K562 (cell line): ENCODE measurements around the gene ASPDH. TPM values are rescaled to one million over a fixed set of nuclear protein-coding genes. Genes with fewer than 3 reads are reported as not detected.

Experiments
- AFF1 ChIP-seq, 2 experiments: fragments of 450-650 bp; IDR thresholded peaks; 2 replicates each; pipeline ENCODE4 v1.6.1; 2018; ENCODE audit warnings: mild to moderate bottlenecking in 2 of 2, low read depth in 1 of 2; ENCODE audit not compliant: partially characterized antibody in 2 of 2
- ARHGAP35 ChIP-seq: fragments of 450-650 bp; IDR thresholded peaks from 2 replicates; pipeline ENCODE4 v1.6.1; 2018; ENCODE audit not compliant: partially characterized antibody
- KDM2B ChIP-seq: fragments of 250-450 bp; sonication (Bioruptor Pico); IDR thresholded peaks from 2 replicates; pipeline ENCODE4 v1.8.0; 2021; ENCODE audit warnings: mild to moderate bottlenecking, moderate library complexity
- KDM4B ChIP-seq, 2 experiments: fragments of 450-650 bp in 1 of 2; sonication (generic) in 1 of 2; IDR thresholded peaks; 2 replicates each; pipeline ENCODE4 v1.6.1; 2016 to 2017; ENCODE audit warnings: borderline replicate concordance in 2 of 2, antibody characterized with exemption in 1 of 2, low read depth in 1 of 2, mild to moderate bottlenecking in 1 of 2
- KLF13 ChIP-seq: fragments of 450-650 bp; IDR thresholded peaks from 2 replicates; pipeline ENCODE4 v1.6.1; 2016; ENCODE audit warnings: missing genetic modification characterization, low read depth, mild to moderate bottlenecking, missing compliant biosample characterization, moderate library complexity, borderline replicate concordance
- MAX ChIP-seq: sonication (generic); formaldehyde crosslinking; IDR thresholded peaks from 2 replicates; pipeline ENCODE4 v1.9.0; 2022; ENCODE audit warnings: mild to moderate bottlenecking, missing genetic modification reagents
- MEF2A ChIP-seq: IDR thresholded peaks from 2 replicates; pipeline ENCODE4 v1.6.1; 2011; ENCODE audit warnings: low read depth, mild to moderate bottlenecking, low read length, moderate library complexity; ENCODE audit not compliant: control insufficient read depth
- MEIS2 ChIP-seq: fragments of 450-650 bp; IDR thresholded peaks from 2 replicates; pipeline ENCODE4 v1.6.1; 2014; ENCODE audit warnings: mild to moderate bottlenecking; ENCODE audit not compliant: partially characterized antibody
- NCOA4 ChIP-seq: fragments of 450-650 bp; IDR thresholded peaks from 2 replicates; pipeline ENCODE4 v1.6.1; 2018; ENCODE audit warnings: mild to moderate bottlenecking; ENCODE audit not compliant: partially characterized antibody
- PHF21A ChIP-seq: fragments of 450-650 bp; IDR thresholded peaks from 2 replicates; pipeline ENCODE4 v1.6.1; 2017; ENCODE audit warnings: low read depth, borderline replicate concordance
- RAD21 ChIP-seq, 2 experiments: fragments of 250-450 bp in 1 of 2; fragments of 450-650 bp in 1 of 2; sonication (Bioruptor Pico) in 1 of 2; formaldehyde crosslinking in 1 of 2; IDR thresholded peaks in 1 of 2; conservative IDR thresholded peaks in 1 of 2; 2 replicates each; pipeline versions ENCODE4 v1.4.0 to v1.8.0; 2020 to 2022; ENCODE audit warnings: mild to moderate bottlenecking in 2 of 2, moderate library complexity in 1 of 2
- SFPQ ChIP-seq: fragments of 200-400 bp; formaldehyde crosslinking; IDR thresholded peaks from 2 replicates; pipeline ENCODE4 v1.6.1; 2017; ENCODE audit warnings: mild to moderate bottlenecking, low read depth, low read length, moderate library complexity
- SIX5 ChIP-seq, 2 experiments: IDR thresholded peaks; 2 replicates each; pipeline ENCODE4 v1.6.1; 2011; ENCODE audit warnings: low read length in 2 of 2, borderline replicate concordance in 1 of 2, low read depth in 1 of 2, mild to moderate bottlenecking in 1 of 2, moderate library complexity in 1 of 2; ENCODE audit not compliant: insufficient read depth in 1 of 2
- TAF1 ChIP-seq: IDR thresholded peaks from 2 replicates; pipeline ENCODE4 v1.6.1; 2011; ENCODE audit warnings: mild to moderate bottlenecking, low read length, moderate library complexity; ENCODE audit not compliant: insufficient read depth, control insufficient read depth, severe bottlenecking; ENCODE audit errors: extremely low read depth
- TAF9B ChIP-seq: fragments of 450-650 bp; IDR thresholded peaks from 2 replicates; pipeline ENCODE4 v1.6.1; 2018; ENCODE audit warnings: mild to moderate bottlenecking; ENCODE audit not compliant: partially characterized antibody
- TBL1XR1 ChIP-seq, 2 experiments: IDR thresholded peaks; 2 replicates each; pipeline ENCODE4 v1.6.1; 2012; ENCODE audit warnings: improper control_type of control experiment in 2 of 2, low read length in 2 of 2, mild to moderate bottlenecking in 1 of 2
- TBP ChIP-seq: optimal IDR thresholded peaks from 2 replicates; pipeline ENCODE3; 2011; ENCODE audit warnings: low read depth, low read length, improper control_type of control experiment
- U2AF1 ChIP-seq: fragments of 200-400 bp; formaldehyde crosslinking; optimal IDR thresholded peaks from 2 replicates; pipeline ENCODE3; 2017; ENCODE audit warnings: mild to moderate bottlenecking, low read depth, low read length, moderate library complexity
- ZNF12 ChIP-seq: sonication (generic); formaldehyde crosslinking; IDR thresholded peaks from 2 replicates; pipeline ENCODE4 v1.4.0; 2020; ENCODE audit warnings: mild to moderate bottlenecking, missing genetic modification reagents
- ZNF121 ChIP-seq: sonication (generic); formaldehyde crosslinking; conservative IDR thresholded peaks from 2 replicates; pipeline ENCODE4 v1.8.0; 2022; ENCODE audit warnings: missing genetic modification reagents
- ZNF76 ChIP-seq: fragments of 250-450 bp; sonication (Bioruptor Pico); IDR thresholded peaks from 2 replicates; pipeline ENCODE4 v1.4.0; 2020; ENCODE audit warnings: mild to moderate bottlenecking, moderate library complexity, borderline replicate concordance
- polyA plus RNA-seq, 8 experiments: library from polyadenylated mRNA; depleted of rRNA in 4 of 8; stranded (reverse) in 5 of 8; unstranded in 3 of 8; fragments of >200 nt; fragmentation: Nextera tagmentation in 2 of 8; fragmentation: Illumina TruSeq in 1 of 8; extraction: Ambion mirVana in 2 of 8; extraction: Trizol in 1 of 8; gene quantifications; 2 replicates each; pipeline versions ENCODE4 v1.2.1 to v1.2.3, GENCODE V29; 2011 to 2014; ENCODE audit warnings: inconsistent platforms in 1 of 8, missing spikeins in 1 of 8
- total RNA-seq, 7 experiments: library from RNA; depleted of rRNA in 6 of 7; stranded (reverse); fragments of >200 nt in 6 of 7; fragmentation: Illumina TruSeq in 2 of 7; extraction: Trizol in 2 of 7; gene quantifications; 2 replicates each; pipeline versions ENCODE4 v1.2.1 to v1.2.3, GENCODE V29; 2011 to 2021; ENCODE audit warnings: low replicate concordance in 1 of 7

Gene ASPDH
- total and polyA plus RNA-seq, 9 of the 15 experiments (the other 6 are each of a cell fraction or from before 2014, with no cell fraction given): not detected

- TF ChIP-seq PHF21A (peak; percentile 92), ZNF76 (CRISPR knock-in tag) (no peak), ARHGAP35 (no peak), MEF2A (peak; percentile 94), KDM2B (CRISPR knock-in tag) (no peak), TAF9B (no peak), ZNF12 (no peak), KDM4B (IDR thresholded peaks at IDR 0.05; ENCODE audit: borderline replicate concordance in 2 of 2, low read depth in 1 of 2) (0 out of 4 replicates have a peak, but pooled peaks of 1 of the 2 experiments have one; percentile 44), ZNF121 (CRISPR knock-in tag) (no peak), TBP (no peak), RAD21 (CRISPR knock-in tag; conservative IDR thresholded peaks at IDR 0.05 in 1 of 2, IDR thresholded peaks at IDR 0.05 in 1 of 2) (no peak), SIX5 (IDR thresholded peaks at IDR 0.05; ENCODE audit: borderline replicate concordance in 1 of 2, insufficient read depth in 1 of 2, low read depth in 1 of 2, low read length in 2 of 2) (no peak), SFPQ (no peak), U2AF1 (no peak), MEIS2 (peak; percentile 80), TBL1XR1 (IDR thresholded peaks at IDR 0.05; ENCODE audit: low read length in 2 of 2) (0 out of 4 replicates have a peak, but pooled peaks of 1 of the 2 experiments have one; percentile 21), TAF1 (no peak), AFF1 (IDR thresholded peaks at IDR 0.05; ENCODE audit: low read depth in 1 of 2, partially characterized antibody in 2 of 2) (no peak), NCOA4 (no peak), MAX (CRISPR knock-in tag) (peak; percentile 65), KLF13 (tag) (no peak)
These were observed 13.5 kb downstream of the ASPDH start (continued) for GRCh38 chr19:50500060-50500752.
